Pancreas (tissue), 10 donors: ENCODE results near the gene LCN10. TPM values are rescaled to one million over a fixed set of nuclear protein-coding genes. Genes with fewer than 3 reads are reported as not detected.

Source experiments
- ATAC-seq, 4 donors: fragments of 200-7000 bp; cut with Tn5 transposase; one replicate each; pipeline versions ENCODE4 v1.8.0 to v1.9.1; 2020; ENCODE audit warnings: mild to moderate bottlenecking in 4 of 4, moderate library complexity in 4 of 4
- DNase-seq, 6 donors: peaks; one replicate each; pipeline ENCODE4 v3.0.0-alpha.2; 2020
- FAIRE-seq: peaks from 2 replicates; lab custom pipeline; 2012; peaks lifted over from hg19 to GRCh38; lab: Jason Lieb, UNC
- H3K27ac ChIP-seq, 4 donors: fragments of 200-600 bp; sonication (generic); 1 replicate in 3 of 4; 2 replicates in 1 of 4; pipeline versions ENCODE4 v1.5.0 to v1.8.0; 2020
- H3K27me3 ChIP-seq, 4 donors: fragments of 200-600 bp; one replicate each; pipeline ENCODE4 v1.8.0; 2021
- H3K36me3 ChIP-seq, 3 donors: fragments of 200-600 bp; sonication (generic) in 1 of 3; one replicate each; pipeline versions ENCODE4 v1.5.0 to v1.8.0; 2020 to 2021
- H3K4me1 ChIP-seq, 3 donors: fragments of 200-600 bp; one replicate each; pipeline ENCODE4 v1.8.0; 2021
- H3K4me3 ChIP-seq, 4 donors: fragments of 200-600 bp; sonication (generic) in 2 of 4; one replicate each; pipeline versions ENCODE4 v1.5.0 to v1.8.0; 2020 to 2021
- H3K9me3 ChIP-seq, 4 donors: fragments of 200-600 bp; one replicate each; pipeline ENCODE4 v1.8.0; 2021
- WGBS, 2 donors: extraction: QIAGEN DNeasy Blood & Tissue Kit; methylation state at CpG; one replicate each; pipeline ENCODE4 v1.1.7; 2013; 5-methylcytosine and 5-hydroxymethylcytosine counted together
- intact Hi-C, 3 donors: fragments of 100-400 bp; cut with DNase I; formaldehyde crosslinking; loops; one replicate each; pipeline versions ENCODE4 v1.11.1 to v1.14.2; 2022
- polyA plus RNA-seq, 2 donors: library from polyadenylated mRNA; stranded (reverse); fragments of 200-250 nt; gene quantifications; one replicate each; pipeline ENCODE4 v1.2.3, GENCODE V29; 2013
- total RNA-seq, 6 donors: library from RNA; stranded (reverse); fragmentation: NEBNext Ultra II Directional in 4 of 6; extraction: Animal tissue kit (Norgen Biotek cat#: 25700) in 4 of 6; gene quantifications; one replicate each; pipeline versions ENCODE4 v1.2.1 to v1.2.4, GENCODE V29; 2021 to 2023
- TF ChIP-seq, protein P1 (sequence below), 4 donors: fragments of 200-600 bp; sonication (generic) in 3 of 4; IDR thresholded peaks; one replicate each; pipeline versions ENCODE4 v1.5.0 to v1.8.0; 2021; ENCODE audit warnings: antibody characterized with exemption in 4 of 4
- donor health status: healthy with polysubstance abuse.
- donor health status: DM: no; HTN: no; CAD: no; lungs with moderate emphysema.
- donor health status: DM: no; HTN: no; CAD: no.
- donor health status: control.
- donor health status: control.
- donor health status: Bipolar disorder and iron deficiency.
- donor health status: DM: yes; HTN: yes; CAD: no.
- donor health status: DM: no; HTN: no; CAD: no.
- donor health status: DM: no; HTN: no; CAD: no.
- donor health status: DM: yes; HTN: yes; CAD: no.

Gene LCN10
- total and polyA plus RNA-seq, 8 donors, result 0.16 to 54.0 (median 1.6) TPM

DNA sequence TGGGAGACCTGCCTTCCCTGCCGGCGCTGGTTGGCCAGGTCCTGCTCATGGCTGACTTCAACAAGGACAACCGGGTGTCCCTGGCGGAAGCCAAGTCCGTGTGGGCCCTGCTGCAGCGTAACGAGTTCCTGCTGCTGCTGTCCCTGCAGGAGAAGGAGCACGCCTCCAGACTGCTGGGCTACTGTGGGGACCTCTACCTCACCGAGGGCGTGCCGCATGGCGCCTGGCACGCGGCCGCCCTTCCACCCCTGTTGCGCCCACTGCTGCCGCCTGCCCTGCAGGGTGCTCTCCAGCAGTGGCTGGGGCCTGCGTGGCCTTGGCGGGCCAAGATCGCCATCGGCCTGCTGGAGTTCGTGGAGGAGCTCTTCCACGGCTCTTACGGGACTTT is 19.8 kb downstream of the LCN10 start:
- intact Hi-C loops, result no loop called here
- FAIRE-seq (no peak), DNase-seq (peak in 1 of 6 donors; percentile 76), ATAC-seq (no peak)
- Histone ChIP-seq H3K27me3 (no peaks in the 10 kb centered on the region), H3K4me3 (no peak overlapping the region), H3K4me1 (peaks cover 7 to 23% (median 10%) of the 10 kb centered on the region in 3 donors), H3K36me3 (peaks cover 5 to 38% (median 24%) of the 10 kb centered on the region in 3 donors), H3K9me3 (no peaks in the 10 kb centered on the region), H3K27ac (no peak overlapping the region)
- WGBS, 2 donors, result 87 to 92% methylated on average over 24 of the region's 24 CpGs
- TF ChIP-seq, protein P1, sequence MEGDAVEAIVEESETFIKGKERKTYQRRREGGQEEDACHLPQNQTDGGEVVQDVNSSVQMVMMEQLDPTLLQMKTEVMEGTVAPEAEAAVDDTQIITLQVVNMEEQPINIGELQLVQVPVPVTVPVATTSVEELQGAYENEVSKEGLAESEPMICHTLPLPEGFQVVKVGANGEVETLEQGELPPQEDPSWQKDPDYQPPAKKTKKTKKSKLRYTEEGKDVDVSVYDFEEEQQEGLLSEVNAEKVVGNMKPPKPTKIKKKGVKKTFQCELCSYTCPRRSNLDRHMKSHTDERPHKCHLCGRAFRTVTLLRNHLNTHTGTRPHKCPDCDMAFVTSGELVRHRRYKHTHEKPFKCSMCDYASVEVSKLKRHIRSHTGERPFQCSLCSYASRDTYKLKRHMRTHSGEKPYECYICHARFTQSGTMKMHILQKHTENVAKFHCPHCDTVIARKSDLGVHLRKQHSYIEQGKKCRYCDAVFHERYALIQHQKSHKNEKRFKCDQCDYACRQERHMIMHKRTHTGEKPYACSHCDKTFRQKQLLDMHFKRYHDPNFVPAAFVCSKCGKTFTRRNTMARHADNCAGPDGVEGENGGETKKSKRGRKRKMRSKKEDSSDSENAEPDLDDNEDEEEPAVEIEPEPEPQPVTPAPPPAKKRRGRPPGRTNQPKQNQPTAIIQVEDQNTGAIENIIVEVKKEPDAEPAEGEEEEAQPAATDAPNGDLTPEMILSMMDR (IDR thresholded peaks at IDR 0.05), result no peak

DNA sequence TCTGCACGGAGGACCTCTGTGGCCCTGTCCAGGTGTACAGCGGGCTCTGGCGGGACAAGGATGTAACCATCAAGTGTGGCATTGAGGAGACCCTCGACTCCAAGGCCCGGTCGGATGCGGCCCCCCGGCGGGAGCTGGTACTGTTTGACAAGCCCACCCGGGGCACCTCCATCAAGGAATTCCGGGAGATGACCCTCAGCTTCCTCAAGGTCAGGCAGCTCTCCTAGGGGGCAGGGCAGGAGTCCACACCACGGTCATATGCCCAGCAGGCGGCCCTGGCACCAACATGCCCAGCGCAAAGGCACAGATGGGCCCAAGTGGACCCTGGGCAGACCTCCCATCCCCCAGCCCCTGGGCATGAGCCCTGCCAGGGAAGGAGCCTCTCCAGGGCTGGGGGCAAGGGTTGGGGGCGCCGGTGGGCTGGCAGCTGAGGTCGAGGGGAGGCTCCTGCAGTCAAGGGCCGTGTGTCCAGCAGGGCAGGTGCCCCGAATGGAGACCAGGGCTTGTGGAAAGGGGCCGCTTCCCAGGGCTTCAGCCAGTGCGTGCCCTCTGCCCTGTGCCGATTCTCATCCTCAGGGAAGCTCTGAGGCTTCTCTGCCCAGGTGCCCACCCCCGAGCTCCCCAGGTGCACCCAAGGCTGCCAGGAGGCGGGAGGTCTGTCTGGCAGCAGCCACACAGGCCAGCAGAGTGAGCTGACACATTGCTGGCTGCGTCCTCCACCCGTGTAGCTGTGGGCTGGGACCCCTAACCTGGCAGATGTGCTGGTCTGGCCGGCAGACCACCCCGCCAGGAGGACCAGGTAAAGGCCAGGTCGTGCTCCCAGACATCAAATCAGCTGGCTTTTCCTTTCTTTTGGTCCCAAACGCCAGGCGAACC is 20.4 kb downstream of the LCN10 start:
- ATAC-seq, result no peak
- FAIRE-seq, result no peak
- Histone ChIP-seq H3K27me3 (no peaks in the 10 kb centered on the region), H3K36me3 (peaks cover 5 to 38% (median 24%) of the 10 kb centered on the region in 3 donors), H3K4me3 (no peak overlapping the region), H3K9me3 (no peaks in the 10 kb centered on the region), H3K4me1 (peaks cover 7 to 23% (median 10%) of the 10 kb centered on the region in 3 donors), H3K27ac (no peak overlapping the region)
- peak in 1 of 6 donors; percentile 85 for DNase-seq
- TF ChIP-seq, protein P1 (IDR thresholded peaks at IDR 0.05), result no peak
- WGBS, 2 donors, result 79 to 80% methylated on average over 29 to 31 of the region's 31 CpGs
- intact Hi-C loops, result no loop called here

DNA sequence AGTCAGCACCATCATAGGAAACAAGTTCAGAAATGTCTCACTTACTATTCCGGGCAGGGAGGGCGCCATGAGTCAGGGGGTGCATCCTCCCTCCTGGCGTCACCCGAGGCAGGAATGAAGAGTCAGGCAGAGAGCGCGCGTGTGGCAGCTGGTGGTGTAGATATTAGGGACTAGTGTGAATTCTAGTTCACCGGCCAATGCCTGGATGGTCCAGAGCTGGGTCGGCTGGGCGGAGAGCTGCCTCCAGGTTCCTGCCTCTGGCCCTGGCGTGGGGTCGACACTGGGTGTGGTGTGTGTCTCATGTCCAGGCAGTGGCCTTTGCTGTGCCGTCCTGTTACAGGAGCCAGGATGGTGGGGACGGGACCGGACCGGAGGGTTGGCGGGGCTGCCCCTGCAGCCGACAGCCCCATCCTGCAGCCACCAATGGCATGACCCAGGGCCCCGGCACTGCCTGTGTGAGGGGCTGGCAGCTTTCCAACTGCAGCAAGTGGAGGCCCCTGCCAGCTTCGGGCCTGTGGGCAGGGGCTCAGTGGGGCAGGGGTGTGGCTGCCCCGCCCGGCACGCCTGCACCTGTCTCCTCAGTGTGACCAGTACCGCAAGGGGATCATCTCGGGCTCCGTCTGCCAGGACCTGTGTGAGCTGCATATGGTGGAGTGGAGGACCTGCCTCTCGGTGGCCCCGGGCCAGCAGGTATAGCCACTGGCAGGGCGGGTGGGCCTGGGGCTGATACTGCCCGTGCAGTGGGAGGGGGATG is 21.2 kb downstream of the LCN10 start:
- 80 to 84% methylated on average over 30 of the region's 30 CpGs for WGBS, 2 donors
- Histone ChIP-seq H3K4me1 (peaks cover 5 to 18% (median 7%) of the 10 kb centered on the region in 3 donors), H3K27me3 (no peaks in the 10 kb centered on the region), H3K27ac (peak overlapping the region in 1 of 4 donors; percentile 28), H3K36me3 (peaks cover 5 to 38% (median 24%) of the 10 kb centered on the region in 3 donors), H3K4me3 (no peak overlapping the region), H3K9me3 (no peaks in the 10 kb centered on the region)
- ATAC-seq (no peak), FAIRE-seq (no peak), DNase-seq (peak in 2 of 6 donors; percentile 65 to 86)
- TF ChIP-seq, protein P1 (IDR thresholded peaks at IDR 0.05), result no peak
- intact Hi-C loops, result no loop called here

DNA sequence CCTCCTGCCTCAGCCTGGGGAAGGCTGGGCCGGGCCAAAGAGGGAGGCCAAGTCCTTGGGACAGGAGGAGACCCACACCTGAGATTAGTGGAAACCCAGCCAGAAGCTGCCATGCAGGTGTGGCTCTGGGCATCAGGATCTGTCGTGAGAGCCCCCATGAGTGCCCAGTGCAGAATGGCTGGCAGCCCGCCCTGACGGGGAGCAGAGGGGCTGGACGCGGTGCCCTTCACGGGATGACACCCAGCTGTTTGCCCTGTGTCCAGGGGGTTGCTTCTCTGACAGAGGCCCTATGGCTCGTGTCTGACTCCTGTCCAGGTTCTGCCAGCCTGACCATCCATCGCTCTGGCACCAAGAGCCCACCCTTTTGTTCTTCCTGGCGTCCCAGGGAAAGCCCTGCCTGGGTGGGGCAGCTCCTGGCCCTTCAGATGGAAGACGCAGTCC is 21.8 kb downstream of the LCN10 start:
- Histone ChIP-seq H3K4me1 (peaks cover under 1 to 12% (median 1%) of the 10 kb centered on the region in 3 donors), H3K27ac (no peak overlapping the region), H3K27me3 (no peaks in the 10 kb centered on the region), H3K36me3 (peaks cover 5 to 35% (median 20%) of the 10 kb centered on the region in 3 donors), H3K9me3 (no peaks in the 10 kb centered on the region), H3K4me3 (no peak overlapping the region)
- WGBS, 2 donors, result 74 to 78% methylated on average over 11 of the region's 11 CpGs
- FAIRE-seq, result no peak
- ATAC-seq, result peak in 2 of 4 donors; percentile 1 to 3
- intact Hi-C loops, result no loop called here
- DNase-seq, result peak in 2 of 6 donors; percentile 23 to 77
- TF ChIP-seq, protein P1 (IDR thresholded peaks at IDR 0.05), result no peak
